Activated CD8-positive, alpha-beta memory T cell treated with anti-CD3 and anti-CD28 coated beads, Interleukin-2, amount 50 U/mL, for 24 hours (primary cell): ENCODE results near the gene ZNF524.
"Not testable (repeated sequence)": the region's sequence is repeated elsewhere in the genome, so short reads cannot be mapped to it uniquely, and the experiment has no call there.

Experiments
- DNase-seq: peaks from one replicate; pipeline ENCODE4 v3.0.0-alpha.2; 2020; ENCODE audit errors: extremely low read depth

The ZNF524 gene

GRCh38 chr19:55581145-55581822, 18.8 kb upstream of the ZNF524 start:
- DNase-seq: no peak

GRCh38 chr19:55581823-55582223, 18.3 kb upstream of the ZNF524 start:
- DNase-seq: no peak

GRCh38 chr19:55582284-55582683, 17.8 kb upstream of the ZNF524 start:
- not testable (repeated sequence) for DNase-seq

- DNase-seq: not testable (repeated sequence)
These were observed 16.2 kb upstream of the ZNF524 start for GRCh38 chr19:55583897-55584296.

GRCh38 chr19:55584871-55585270, 15.2 kb upstream of the ZNF524 start:
- DNase-seq: no peak

GRCh38 chr19:55585658-55586339, 14.3 kb upstream of the ZNF524 start:
- no peak for DNase-seq

- DNase-seq: peak; percentile 88
These were observed 13.0 kb upstream of the ZNF524 start for GRCh38 chr19:55586976-55587668.

GRCh38 chr19:55588738-55589137, 11.3 kb upstream of the ZNF524 start:
- DNase-seq: no peak

GRCh38 chr19:55590109-55590508, 10.0 kb upstream of the ZNF524 start:
- DNase-seq: no peak

- no peak for DNase-seq
These were observed 9.5 kb upstream of the ZNF524 start for GRCh38 chr19:55590617-55591016.

GRCh38 chr19:55591555-55591954, 8.5 kb upstream of the ZNF524 start:
- no peak for DNase-seq

- no peak for DNase-seq
These were observed 7.5 kb upstream of the ZNF524 start for GRCh38 chr19:55592391-55593090.

GRCh38 chr19:55593096-55593772, 6.9 kb upstream of the ZNF524 start:
- DNase-seq: no peak

GRCh38 chr19:55594996-55595545, 5.0 kb upstream of the ZNF524 start:
- no peak for DNase-seq

GRCh38 chr19:55596304-55596703, 3.8 kb upstream of the ZNF524 start:
- no peak for DNase-seq

GRCh38 chr19:55597501-55597921, 2.6 kb upstream of the ZNF524 start:
- no peak for DNase-seq

GRCh38 chr19:55598034-55598433, 2.1 kb upstream of the ZNF524 start:
- DNase-seq: no peak

GRCh38 chr19:55598719-55599467, 1.2 kb upstream of the ZNF524 start:
- peak; percentile 90 for DNase-seq

- DNase-seq: peak; percentile 94
These were observed 633 bp upstream of the ZNF524 start, which contains the start of gene FIZ1 for GRCh38 chr19:55599468-55599841. Gene FIZ1, minus strand, starts transcription at chr19:55599517. Its CDS starts 1,652 bp downstream, at chr19:55597865.

- DNase-seq: no peak
These were observed 557 bp downstream of the ZNF524 start for GRCh38 chr19:55600662-55601028.

- no peak for DNase-seq
These were observed 996 bp downstream of the ZNF524 start for GRCh38 chr19:55601084-55601483.
